H1 (cell line): ENCODE results near the gene SAPCD1. TPM values are rescaled to one million over a fixed set of nuclear protein-coding genes. Genes with fewer than 3 reads are reported as not detected.

Experiments used
- CTCF ChIA-PET: fragments of 300-600 bp; sonication (Branson Sonifier 250); formaldehyde crosslinking; loops from one replicate; lab custom pipeline; 2021; ENCODE audit not compliant: partially characterized antibody; lab: Charles Lee
- POLR2A ChIA-PET: fragments of 300-600 bp; sonication (Branson Sonifier 250); formaldehyde crosslinking; loops from one replicate; lab custom pipeline; 2021; ENCODE audit warnings: inconsistent platforms; ENCODE audit not compliant: partially characterized antibody; lab: Charles Lee
- DNase-seq, 2 experiments: peaks; one replicate each; pipeline versions ENCODE4 v3.0.0 to v3.0.0-alpha.2; 2010 to 2022; ENCODE audit warnings: low spot score in 2 of 2, low read depth in 1 of 2, mixed read lengths in 1 of 2
- FAIRE-seq: peaks from 2 replicates; lab custom pipeline; 2011; peaks lifted over from hg19 to GRCh38; lab: Jason Lieb, UNC
- H2AFZ ChIP-seq: 2 replicates; pipeline ENCODE4 v1.8.1; 2012; ENCODE audit warnings: low read length, inconsistent platforms
- H2AK5ac ChIP-seq: 2 replicates; pipeline ENCODE4 v1.6.1; 2013; ENCODE audit warnings: low read depth, low read length
- H2BK120ac ChIP-seq: replicated peaks from 2 replicates; pipeline ENCODE3; 2013; ENCODE audit warnings: low read depth, low read length, inconsistent platforms
- H2BK12ac ChIP-seq: 2 replicates; pipeline ENCODE4 v1.6.1; 2013; ENCODE audit warnings: low read depth, low read length
- H2BK15ac ChIP-seq: 2 replicates; pipeline ENCODE4 v1.6.1; 2013; ENCODE audit warnings: low read length
- H2BK20ac ChIP-seq: 2 replicates; pipeline ENCODE4 v1.6.1; 2013; ENCODE audit warnings: low read length
- H2BK5ac ChIP-seq: 2 replicates; pipeline ENCODE4 v1.6.1; 2013; ENCODE audit warnings: low read depth, low read length
- H3K14ac ChIP-seq: 2 replicates; pipeline ENCODE4 v1.6.1; 2013; ENCODE audit warnings: inconsistent platforms; ENCODE audit not compliant: insufficient read length
- H3K18ac ChIP-seq: 2 replicates; pipeline ENCODE4 v1.6.1; 2013; ENCODE audit warnings: low read length; ENCODE audit errors: extremely low read depth
- H3K23ac ChIP-seq: 2 replicates; pipeline ENCODE4 v1.6.1; 2013; ENCODE audit warnings: inconsistent platforms; ENCODE audit not compliant: insufficient read length
- H3K23me2 ChIP-seq: 2 replicates; pipeline ENCODE4 v1.6.1; 2013; ENCODE audit warnings: low read depth, low read length
- H3K27ac ChIP-seq: 2 replicates; pipeline ENCODE4 v1.6.1; 2011; ENCODE audit warnings: low read depth, low read length, inconsistent platforms
- H3K27me3 ChIP-seq, 4 experiments: replicated peaks in 1 of 4; 1 replicate in 1 of 4; 2 replicates in 3 of 4; pipeline versions ENCODE4 v1.6.1 to v1.8.1; 2011 to 2013; ENCODE audit warnings: low read length in 3 of 4, mild to moderate bottlenecking in 3 of 4, inconsistent platforms in 2 of 4, mixed read lengths in 2 of 4, moderate library complexity in 1 of 4; ENCODE audit not compliant: control insufficient read depth in 3 of 4, insufficient read depth in 3 of 4; ENCODE audit errors: extremely low read depth in 1 of 4
- H3K36me3 ChIP-seq, 4 experiments: 2 replicates each; pipeline versions ENCODE4 v1.6.1 to v1.8.1; 2011 to 2013; ENCODE audit warnings: mild to moderate bottlenecking in 4 of 4, low read length in 3 of 4, moderate library complexity in 2 of 4, control low read depth in 1 of 4, inconsistent platforms in 1 of 4; ENCODE audit not compliant: insufficient read depth in 4 of 4, control insufficient read depth in 2 of 4
- H3K4ac ChIP-seq: replicated peaks from 2 replicates; pipeline ENCODE3; 2013; ENCODE audit warnings: low read length, low read depth, mixed read lengths, inconsistent platforms; ENCODE audit not compliant: insufficient read length
- H3K4me1 ChIP-seq, 4 experiments: replicated peaks in 1 of 4; 1 replicate in 1 of 4; 2 replicates in 3 of 4; pipeline versions ENCODE4 v1.6.1 to v1.8.1; 2011 to 2013; ENCODE audit warnings: low read length in 3 of 4, inconsistent platforms in 2 of 4, mixed read lengths in 1 of 4; ENCODE audit not compliant: insufficient read depth in 4 of 4, control insufficient read depth in 3 of 4
- H3K4me2 ChIP-seq, 2 experiments: 2 replicates each; pipeline versions ENCODE4 v1.6.1 to v1.8.1; 2011 to 2013; ENCODE audit warnings: low read depth in 2 of 2, low read length in 2 of 2, control low read depth in 1 of 2, inconsistent platforms in 1 of 2, mild to moderate bottlenecking in 1 of 2; ENCODE audit not compliant: insufficient read depth in 1 of 2
- H3K4me3 ChIP-seq, 4 experiments: fragments of 200-600, 300-600 bp in 1 of 4; sonication (generic), shearing (Covaris generic), sonication (Bioruptor Twin) in 1 of 4; 2 replicates each; pipeline versions ENCODE4 v1.5.1 to v1.8.1; 2011 to 2016; ENCODE audit warnings: low read length in 4 of 4, low read depth in 3 of 4, control low read depth in 2 of 4, inconsistent platforms in 2 of 4, mild to moderate bottlenecking in 2 of 4, mixed read lengths in 1 of 4, moderate library complexity in 1 of 4; ENCODE audit not compliant: insufficient read depth in 2 of 4; ENCODE audit errors: extremely low read depth in 1 of 4
- H3K56ac ChIP-seq: replicated peaks from 2 replicates; pipeline ENCODE3; 2013; ENCODE audit warnings: low read depth, mild to moderate bottlenecking, mixed read lengths, low read length, inconsistent platforms; ENCODE audit not compliant: insufficient read length
- H3K79me1 ChIP-seq: 2 replicates; pipeline ENCODE4 v1.6.1; 2013; ENCODE audit warnings: low read depth, low read length, control low read depth
- H3K79me2 ChIP-seq, 2 experiments: 2 replicates each; pipeline versions ENCODE4 v1.6.1 to v1.8.1; 2012 to 2013; ENCODE audit warnings: low read length in 2 of 2, mild to moderate bottlenecking in 2 of 2, inconsistent platforms in 1 of 2; ENCODE audit not compliant: insufficient read depth in 2 of 2, control insufficient read depth in 1 of 2
- H3K9ac ChIP-seq, 4 experiments: replicated peaks in 1 of 4; 1 replicate in 1 of 4; 2 replicates in 3 of 4; pipeline versions ENCODE4 v1.6.1 to v1.8.1; 2011 to 2013; ENCODE audit warnings: low read depth in 3 of 4, low read length in 3 of 4, control low read depth in 2 of 4, mild to moderate bottlenecking in 2 of 4, moderate library complexity in 2 of 4, inconsistent platforms in 1 of 4; ENCODE audit errors: extremely low read depth in 1 of 4
- H3K9me3 ChIP-seq, 2 experiments: 2 replicates each; pipeline versions ENCODE4 v1.6.1 to v1.8.1; 2012 to 2013; ENCODE audit warnings: mild to moderate bottlenecking in 2 of 2, moderate library complexity in 2 of 2, control low read depth in 1 of 2, inconsistent platforms in 1 of 2, low read depth in 1 of 2, low read length in 1 of 2, mixed read lengths in 1 of 2; ENCODE audit not compliant: insufficient read depth in 2 of 2
- H4K20me1 ChIP-seq, 2 experiments: replicated peaks in 1 of 2; 2 replicates each; pipeline versions ENCODE3 to v1.8.1; 2011 to 2013; ENCODE audit warnings: inconsistent platforms in 2 of 2, low read length in 2 of 2, mild to moderate bottlenecking in 1 of 2; ENCODE audit not compliant: insufficient read depth in 2 of 2, control insufficient read depth in 1 of 2
- H4K5ac ChIP-seq: 2 replicates; pipeline ENCODE4 v1.6.1; 2013; ENCODE audit warnings: low read length, low read depth, mixed read lengths, inconsistent platforms; ENCODE audit not compliant: insufficient read length
- H4K8ac ChIP-seq: 2 replicates; pipeline ENCODE4 v1.8.0; 2013; ENCODE audit warnings: mild to moderate bottlenecking, moderate library complexity, low read length, inconsistent platforms; ENCODE audit not compliant: insufficient read depth; ENCODE audit errors: extremely low read depth
- H4K91ac ChIP-seq: replicated peaks from 2 replicates; pipeline ENCODE3; 2013; ENCODE audit warnings: low read length, mixed read lengths, inconsistent platforms; ENCODE audit not compliant: insufficient read length
- CTBP2 ChIP-seq: IDR thresholded peaks from 2 replicates; pipeline ENCODE4 v1.7.0; 2011; ENCODE audit warnings: borderline replicate concordance, mild to moderate bottlenecking, moderate library complexity, mixed read lengths, low read length; ENCODE audit not compliant: insufficient read depth, insufficient read length
- HDAC6 ChIP-seq: IDR thresholded peaks from one replicate; pipeline ENCODE4 v1.7.1; 2012; ENCODE audit warnings: low read depth, mild to moderate bottlenecking, inconsistent platforms, low read length, moderate library complexity
- KDM4A ChIP-seq: IDR thresholded peaks from one replicate; pipeline ENCODE4 v1.7.1; 2012; ENCODE audit warnings: low read depth, mild to moderate bottlenecking, moderate library complexity, low read length, inconsistent platforms; ENCODE audit not compliant: severe bottlenecking
- NRF1 ChIP-seq: IDR thresholded peaks from 2 replicates; pipeline ENCODE4 v1.6.1; 2011; ENCODE audit warnings: mild to moderate bottlenecking, low read depth, low read length, improper control_type of control experiment
- POLR2A ChIP-seq, 2 experiments: IDR thresholded peaks; 1 replicate in 1 of 2; 2 replicates in 1 of 2; pipeline ENCODE4 v1.6.1; 2011; ENCODE audit warnings: low read depth in 2 of 2, low read length in 2 of 2, mild to moderate bottlenecking in 2 of 2; ENCODE audit errors: control extremely low read depth in 1 of 2
- WGBS, 2 experiments: shearing (Covaris generic) in 1 of 2; methylation state at CpG; one replicate each; pipeline versions ENCODE4 v1.1.6 to v1.1.7; 2013 to 2015; ENCODE audit warnings: low lambda C conversion rate in 2 of 2, mixed read lengths in 2 of 2, inconsistent platforms in 1 of 2, low coverage in 1 of 2, missing lambda C conversion rate in 1 of 2; ENCODE audit not compliant: insufficient replicate concordance in 2 of 2, insufficient coverage in 1 of 2, insufficient read length in 1 of 2; ENCODE audit errors: extremely low coverage in 1 of 2, missing lambda C conversion rate in 1 of 2; 5-methylcytosine and 5-hydroxymethylcytosine counted together
- polyA plus RNA-seq, 7 experiments: library from polyadenylated mRNA; depleted of rRNA in 3 of 7; stranded (reverse) in 5 of 7; unstranded in 2 of 7; fragments of >200 nt in 5 of 7; fragments of 200-250 nt in 2 of 7; gene quantifications; 1 replicate in 5 of 7; 2 replicates in 1 of 7; 4 replicates in 1 of 7; pipeline versions ENCODE4 v1.2.1 to v1.2.3, GENCODE V29; 2011 to 2013; ENCODE audit warnings: missing spikeins in 2 of 7, mixed read lengths in 2 of 7
- total RNA-seq: library from RNA; stranded (reverse); fragmentation: NEBNext Ultra II Directional; extraction: Animal tissue kit (Norgen Biotek cat#: 25700); gene quantifications from 2 replicates; pipeline ENCODE4 v1.2.1, GENCODE V29; 2021
- TF ChIP-seq, protein P1 (sequence below): IDR thresholded peaks from 2 replicates; pipeline ENCODE4 v1.6.1; 2011; ENCODE audit warnings: low read depth, mild to moderate bottlenecking, low read length; ENCODE audit not compliant: insufficient read depth
- TF ChIP-seq, protein P2 (sequence below): IDR thresholded peaks from 2 replicates; pipeline ENCODE4 v1.6.1; 2012; ENCODE audit warnings: inconsistent platforms

SAPCD1 gene
- total and polyA plus RNA-seq, 2 of the 8 experiments (the other 6 are each of a cell fraction or from before 2014, with no cell fraction given) = 3.1 to 5.9 TPM

DNA sequence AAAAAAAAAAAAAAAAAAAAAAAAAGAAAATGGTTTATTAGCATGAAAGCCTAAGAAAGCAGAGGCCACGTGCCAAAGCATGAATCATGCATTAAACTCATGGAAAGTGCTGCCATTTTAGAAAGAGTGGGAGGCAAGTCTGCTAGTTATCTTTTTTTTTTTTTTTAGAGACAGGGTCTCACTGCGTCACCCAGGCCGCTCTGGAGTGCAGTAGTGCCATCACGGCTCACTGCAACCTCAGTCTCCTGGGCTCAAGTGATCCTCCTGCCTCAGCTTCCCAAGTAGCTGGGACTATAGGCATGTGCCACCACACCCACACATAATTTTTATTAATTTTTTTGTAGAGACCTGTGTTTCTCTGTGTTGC is 9.5 kb downstream of the SAPCD1 start:
- ChIA-PET POLR2A (interaction anchor here (1.0 to 10.7 kb wide), 2 partner anchors 16 to 133 kb away, joined by 4 to 85 read pairs; no protein-coding TSS in a partner anchor), CTCF (interaction anchor here (0.8 to 14.4 kb wide), 20 partner anchors 8 to 275 kb away, joined by 3 to 228 read pairs (median 4); partner anchors contain the start of genes APOM, DDAH2, HSPA1B and MPIG6B)
- no peak overlapping the region for H3K14ac ChIP-seq
- H2BK120ac ChIP-seq = no peak overlapping the region
- H2AK5ac ChIP-seq = no peak overlapping the region
- H2BK20ac ChIP-seq = no peak overlapping the region
- no peaks in the 10 kb centered on the region for H4K20me1 ChIP-seq
- H3K23me2 ChIP-seq = no peaks in the 10 kb centered on the region
- H3K18ac ChIP-seq = no peak overlapping the region
- no peak overlapping the region for H4K8ac ChIP-seq
- H2BK12ac ChIP-seq = no peak overlapping the region
- no peak overlapping the region for H3K27ac ChIP-seq
- H3K9me3 ChIP-seq = no peaks in the 10 kb centered on the region
- no peak overlapping the region for H3K23ac ChIP-seq
- no peaks in the 10 kb centered on the region for H3K79me1 ChIP-seq
- no peak overlapping the region for H3K9ac ChIP-seq
- no peak overlapping the region for H3K4me3 ChIP-seq
- no peak overlapping the region for H3K4me2 ChIP-seq
- peaks cover 0 to 4% (median 2%) of the 10 kb centered on the region in 4 experiments; a peak in 5 of 7 replicates for H3K4me1 ChIP-seq
- H4K91ac ChIP-seq = no peak overlapping the region
- DNase-seq = no peak
- H2BK5ac ChIP-seq = no peak overlapping the region
- TF ChIP-seq, protein P1, sequence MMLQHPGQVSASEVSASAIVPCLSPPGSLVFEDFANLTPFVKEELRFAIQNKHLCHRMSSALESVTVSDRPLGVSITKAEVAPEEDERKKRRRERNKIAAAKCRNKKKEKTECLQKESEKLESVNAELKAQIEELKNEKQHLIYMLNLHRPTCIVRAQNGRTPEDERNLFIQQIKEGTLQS = no peak
- no peak for TF ChIP-seq HDAC6
- no peak for TF ChIP-seq POLR2A (IDR thresholded peaks at IDR 0.05; ENCODE audit: control extremely low read depth in 1 of 2, low read depth in 2 of 2, low read length in 2 of 2)
- no peak for TF ChIP-seq CTBP2
- no peak for TF ChIP-seq NRF1
- TF ChIP-seq, protein P2, sequence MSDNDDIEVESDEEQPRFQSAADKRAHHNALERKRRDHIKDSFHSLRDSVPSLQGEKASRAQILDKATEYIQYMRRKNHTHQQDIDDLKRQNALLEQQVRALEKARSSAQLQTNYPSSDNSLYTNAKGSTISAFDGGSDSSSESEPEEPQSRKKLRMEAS = no peak
- no peak for TF ChIP-seq KDM4A
- no peak overlapping the region for H3K4ac ChIP-seq
- no peaks in the 10 kb centered on the region for H3K27me3 ChIP-seq
- H2AFZ ChIP-seq = no peak overlapping the region
- WGBS, 2 experiments = 95% methylated on average over 4 of the region's 4 CpGs; no CpG with 5 or more reads in 1 of the 2 experiments
- FAIRE-seq = no peak
- H3K56ac ChIP-seq = no peak overlapping the region
- H3K79me2 ChIP-seq = no peaks in the 10 kb centered on the region
- H4K5ac ChIP-seq = no peak overlapping the region
- no peak overlapping the region for H2BK15ac ChIP-seq
- no peaks in the 10 kb centered on the region for H3K36me3 ChIP-seq
